ENCODE data around the gene TRIM50.
"Not testable (repeated sequence)": the region's sequence is repeated elsewhere in the genome, so short reads cannot be mapped to it uniquely, and the experiment has no call there.

Gene TRIM50

GRCh38 chr7:73349763-73350162, 21.9 kb upstream of the TRIM50 start:
- DNase-seq: no peak

- DNase-seq: no peak
Measured at GRCh38 chr7:73345951-73346350, 18.1 kb upstream of the TRIM50 start.

GRCh38 chr7:73345538-73345937, 17.7 kb upstream of the TRIM50 start:
- DNase-seq: no peak

- DNase-seq: no peak
Measured at GRCh38 chr7:73343671-73344380, 15.9 kb upstream of the TRIM50 start.

- no peak for DNase-seq
Measured at GRCh38 chr7:73342645-73343044, 14.8 kb upstream of the TRIM50 start.

- DNase-seq: no peak
Measured at GRCh38 chr7:73341877-73342276, 14.0 kb upstream of the TRIM50 start.

- DNase-seq: no peak
Measured at GRCh38 chr7:73340514-73340913, 12.6 kb upstream of the TRIM50 start.

- no peak for DNase-seq
Measured at GRCh38 chr7:73338321-73338720, 10.4 kb upstream of the TRIM50 start.

- DNase-seq: no peak
Measured at GRCh38 chr7:73332447-73332846, 4.6 kb upstream of the TRIM50 start.

GRCh38 chr7:73330772-73331171, 2.9 kb upstream of the TRIM50 start:
- no peak for DNase-seq

- no peak for DNase-seq
Measured at GRCh38 chr7:73329861-73330581, 2.1 kb upstream of the TRIM50 start.

- no peak for DNase-seq
Measured at GRCh38 chr7:73328696-73329095, 814 bp upstream of the TRIM50 start.

- not testable (repeated sequence) for DNase-seq
Measured at GRCh38 chr7:73327449-73327848, 433 bp downstream of the TRIM50 start.

- not testable (repeated sequence) for DNase-seq
Measured at GRCh38 chr7:73325424-73325823, 2.5 kb downstream of the TRIM50 start.

GRCh38 chr7:73324081-73324845, 3.6 kb downstream of the TRIM50 start:
- DNase-seq: not testable (repeated sequence)

- DNase-seq: not testable (repeated sequence)
Measured at GRCh38 chr7:73323434-73324080, 4.3 kb downstream of the TRIM50 start.

GRCh38 chr7:73320009-73320408, 7.9 kb downstream of the TRIM50 start:
- DNase-seq: not testable (repeated sequence)

GRCh38 chr7:73319541-73319940, 8.3 kb downstream of the TRIM50 start:
- DNase-seq: not testable (repeated sequence)

GRCh38 chr7:73318656-73319204, 9.2 kb downstream of the TRIM50 start:
- DNase-seq: not testable (repeated sequence)

GRCh38 chr7:73316521-73316920, 11.4 kb downstream of the TRIM50 start:
- no peak for DNase-seq

- DNase-seq: no peak
Measured at GRCh38 chr7:73314271-73314670, 13.6 kb downstream of the TRIM50 start.

- no peak for DNase-seq
Measured at GRCh38 chr7:73313521-73313906, 14.4 kb downstream of the TRIM50 start.
